Epithelial cell of proximal tubule (primary cell): ENCODE results near the gene RBM18. TPM values are rescaled to one million over a fixed set of nuclear protein-coding genes. Genes with fewer than 3 reads are reported as not detected.

Experiments used
- DNase-seq: peaks from one replicate; pipeline ENCODE4 v3.0.0-alpha.2; 2011; ENCODE audit warnings: low read depth
- H3K4me3 ChIP-seq: 2 replicates; pipeline ENCODE4 v1.5.1; 2011; ENCODE audit warnings: low read depth, mild to moderate bottlenecking, low read length
- CTCF ChIP-seq: conservative IDR thresholded peaks from 2 replicates; pipeline ENCODE4 v1.5.1; 2012; ENCODE audit warnings: low read depth, mild to moderate bottlenecking, low read length
- total RNA-seq: library from RNA; depleted of rRNA; stranded (reverse); fragments of >200 nt; gene quantifications from 2 replicates; pipeline ENCODE4 v1.2.3, GENCODE V29; 2015

The RBM18 gene
- total RNA-seq, 1 donor from 2014 or later: 13.9 TPM

GRCh38 chr9:122218071-122218934, 46.3 kb downstream of the RBM18 start:
- TF ChIP-seq CTCF: no peak
- no peak overlapping the region for H3K4me3 ChIP-seq
- no peak for DNase-seq

GRCh38 chr9:122217640-122218039, 47.0 kb downstream of the RBM18 start:
- no peak overlapping the region for H3K4me3 ChIP-seq
- DNase-seq: no peak
- TF ChIP-seq CTCF: no peak

DNA sequence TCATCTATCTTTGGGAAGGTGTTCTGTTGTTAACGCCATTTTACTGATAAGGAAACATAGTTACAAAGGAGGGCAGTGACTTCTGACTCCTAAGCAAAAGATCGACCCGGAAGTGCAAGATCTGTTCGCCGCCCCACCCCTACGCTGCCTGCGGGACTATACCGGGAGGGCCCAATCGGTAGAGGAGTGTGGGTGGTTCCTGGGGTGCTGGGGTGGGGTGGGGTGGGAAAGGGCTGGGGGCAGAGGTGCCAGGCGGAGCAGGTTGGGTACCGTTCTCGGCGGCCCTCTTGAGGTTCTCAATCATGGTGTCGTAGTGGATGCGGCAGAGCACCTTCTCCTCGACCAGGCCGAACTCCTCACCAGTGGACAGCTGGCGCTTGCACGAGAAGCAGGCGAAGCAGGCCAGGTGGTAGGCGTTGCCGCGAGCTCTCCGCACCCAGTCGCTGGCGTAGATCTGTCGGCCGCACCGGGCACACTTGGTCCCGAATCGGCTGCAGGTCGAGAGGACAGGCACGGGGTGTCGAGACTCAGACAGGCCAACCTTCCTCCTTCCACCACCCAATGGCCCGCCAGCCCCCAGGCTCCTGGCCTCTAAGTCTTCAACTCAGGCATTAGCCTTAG, 47.7 kb downstream of the RBM18 start:
- DNase-seq: no peak
- no peak overlapping the region for H3K4me3 ChIP-seq
- no peak for TF ChIP-seq CTCF

GRCh38 chr9:122216138-122216797, 48.4 kb downstream of the RBM18 start:
- DNase-seq: no peak
- H3K4me3 ChIP-seq: no peak overlapping the region
- TF ChIP-seq CTCF: no peak

DNA sequence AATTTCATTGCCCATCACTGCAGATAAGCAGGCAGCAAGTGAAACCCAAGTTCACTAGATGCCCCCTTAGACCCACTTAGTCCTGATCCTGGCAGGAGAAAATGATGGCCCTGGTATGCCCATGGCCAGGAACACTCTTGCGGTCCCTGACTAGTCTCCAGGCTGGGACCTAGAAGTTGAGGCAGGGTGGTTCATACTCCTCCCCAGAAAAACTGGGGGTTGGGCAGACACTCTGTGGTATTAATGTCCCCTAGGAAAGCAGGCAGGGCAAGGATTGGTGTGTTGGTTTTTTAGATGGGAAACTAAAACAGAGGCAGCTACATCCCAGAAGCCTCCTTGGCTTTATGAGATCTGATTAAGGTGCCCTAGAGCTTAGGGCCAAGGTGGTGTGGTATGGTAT, 49.0 kb downstream of the RBM18 start:
- no peak for TF ChIP-seq CTCF
- no peak for DNase-seq
- H3K4me3 ChIP-seq: no peak overlapping the region

GRCh38 chr9:122214507-122214906, 50.1 kb downstream of the RBM18 start:
- H3K4me3 ChIP-seq: peak overlapping the region; percentile 41
- no peak for TF ChIP-seq CTCF

More at GRCh38 chr9:122214507-122214906, 50.1 kb downstream of the RBM18 start:
- DNase-seq: no peak
